Activated gamma-delta T cell treated with anti-CD3 and anti-CD28 coated beads, Interleukin-2, amount 50 U/mL, for 16 hours (primary cell): ENCODE results near the gene CAMKV.
"Not testable (repeated sequence)": the region's sequence is repeated elsewhere in the genome, so short reads cannot be mapped to it uniquely, and the experiment has no call there.

Experiments used
- DNase-seq: peaks from one replicate; pipeline ENCODE4 v3.0.0-alpha.2; 2020; ENCODE audit warnings: low read depth

Gene CAMKV

GRCh38 chr3:49869525-49870126 is at the start of gene CAMKV:
CAMKV (minus strand) TSS chr3:49869906; CDS start chr3:49862388, 7,518 bp downstream.
- DNase-seq, result no peak

GRCh38 chr3:49917806-49918590 is 48.3 kb upstream of the CAMKV start:
- not testable (repeated sequence) for DNase-seq

DNA sequence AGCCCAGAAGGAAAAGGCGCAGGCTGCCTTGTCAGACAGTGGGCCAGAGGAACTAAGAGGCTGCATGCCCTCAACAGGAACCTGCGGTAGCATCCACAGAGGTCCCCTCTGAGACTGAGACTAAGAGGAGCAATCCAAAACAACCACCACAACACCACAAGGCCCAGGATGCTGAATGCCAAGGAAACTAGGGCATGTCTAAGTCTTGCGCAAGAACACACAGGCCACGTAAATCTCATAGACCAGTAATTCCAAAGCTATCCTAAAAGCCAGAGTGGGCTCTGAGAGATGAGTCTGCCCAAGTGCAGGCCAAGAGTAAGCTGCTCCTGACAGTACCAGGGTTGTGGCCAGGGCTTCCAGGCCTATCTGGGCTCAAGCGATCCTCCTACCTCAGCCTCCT is 47.0 kb upstream of the CAMKV start:
- no peak for DNase-seq

DNA sequence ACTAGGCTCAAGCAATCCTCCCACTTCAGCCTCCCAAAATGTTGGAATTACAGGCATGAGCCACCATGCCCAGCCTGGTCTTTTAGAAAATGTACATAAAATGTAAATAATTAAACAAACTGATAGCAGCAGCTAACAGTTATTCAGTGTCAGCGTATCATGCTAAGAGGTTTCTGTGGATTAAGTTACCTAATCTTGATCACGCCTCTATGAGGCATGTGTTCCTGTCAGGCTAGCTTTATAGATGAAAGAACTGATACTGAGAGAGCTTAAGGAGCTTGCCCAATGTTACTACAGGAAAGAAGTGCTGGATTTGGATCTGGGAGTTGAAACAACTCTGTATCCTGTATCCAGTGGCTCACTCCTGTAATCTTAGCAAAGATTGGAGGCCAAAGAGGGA is 45.2 kb upstream of the CAMKV start:
- no peak for DNase-seq

GRCh38 chr3:49912881-49913281 is 43.2 kb upstream of the CAMKV start:
- DNase-seq, result no peak

GRCh38 chr3:49911611-49912010 is 41.9 kb upstream of the CAMKV start:
- DNase-seq, result no peak

DNA sequence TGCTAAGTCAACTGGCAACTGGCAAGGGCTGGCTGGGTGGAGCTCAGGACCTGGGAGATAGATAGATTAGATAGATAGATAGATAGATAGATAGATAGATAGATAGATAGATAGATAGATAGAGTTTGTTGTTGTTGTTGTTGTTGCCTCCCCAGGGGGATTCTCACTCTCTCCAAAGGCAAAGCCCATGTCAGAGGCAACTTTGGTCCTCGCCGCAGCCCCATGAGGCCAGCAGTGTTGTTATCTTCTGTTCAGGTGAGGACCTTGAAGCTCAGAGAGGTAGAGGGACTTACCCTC is 41.4 kb upstream of the CAMKV start:
- no peak for DNase-seq

DNA sequence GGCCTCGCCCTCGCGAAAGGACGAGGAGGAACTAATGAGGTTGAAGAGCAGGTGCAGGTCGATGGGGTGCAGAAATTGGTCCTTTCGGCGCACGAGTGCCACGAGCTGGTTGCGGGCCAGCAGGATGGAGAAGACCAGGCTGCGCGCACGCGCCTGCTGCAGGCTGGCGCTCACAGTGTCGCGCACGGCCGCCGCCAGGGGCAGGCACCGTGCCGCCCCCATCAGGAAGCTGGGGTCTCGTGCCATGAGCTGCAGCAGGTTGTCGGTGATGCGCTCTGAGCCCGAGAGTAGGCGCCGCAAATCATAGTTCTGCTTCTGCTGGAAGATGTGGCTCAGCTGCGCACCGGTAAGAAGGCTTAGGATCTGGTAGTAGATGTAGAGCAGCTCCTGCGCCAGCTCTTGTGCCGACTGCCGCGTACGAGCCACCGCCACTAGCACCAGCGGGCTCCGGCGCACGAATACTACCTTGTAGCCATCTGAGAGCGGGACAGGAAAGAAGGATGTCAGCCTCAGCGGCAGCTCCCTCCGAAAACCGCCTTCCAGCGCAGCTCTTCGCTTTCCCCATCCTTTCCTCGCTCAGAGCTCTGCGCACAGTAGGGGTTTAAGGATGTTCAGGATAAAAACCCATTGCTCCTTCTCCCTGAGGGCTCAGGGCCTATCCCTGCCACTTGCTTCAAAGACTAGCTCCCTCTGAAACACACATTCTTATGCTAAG is 40.9 kb upstream of the CAMKV start:
- DNase-seq, result no peak

DNA sequence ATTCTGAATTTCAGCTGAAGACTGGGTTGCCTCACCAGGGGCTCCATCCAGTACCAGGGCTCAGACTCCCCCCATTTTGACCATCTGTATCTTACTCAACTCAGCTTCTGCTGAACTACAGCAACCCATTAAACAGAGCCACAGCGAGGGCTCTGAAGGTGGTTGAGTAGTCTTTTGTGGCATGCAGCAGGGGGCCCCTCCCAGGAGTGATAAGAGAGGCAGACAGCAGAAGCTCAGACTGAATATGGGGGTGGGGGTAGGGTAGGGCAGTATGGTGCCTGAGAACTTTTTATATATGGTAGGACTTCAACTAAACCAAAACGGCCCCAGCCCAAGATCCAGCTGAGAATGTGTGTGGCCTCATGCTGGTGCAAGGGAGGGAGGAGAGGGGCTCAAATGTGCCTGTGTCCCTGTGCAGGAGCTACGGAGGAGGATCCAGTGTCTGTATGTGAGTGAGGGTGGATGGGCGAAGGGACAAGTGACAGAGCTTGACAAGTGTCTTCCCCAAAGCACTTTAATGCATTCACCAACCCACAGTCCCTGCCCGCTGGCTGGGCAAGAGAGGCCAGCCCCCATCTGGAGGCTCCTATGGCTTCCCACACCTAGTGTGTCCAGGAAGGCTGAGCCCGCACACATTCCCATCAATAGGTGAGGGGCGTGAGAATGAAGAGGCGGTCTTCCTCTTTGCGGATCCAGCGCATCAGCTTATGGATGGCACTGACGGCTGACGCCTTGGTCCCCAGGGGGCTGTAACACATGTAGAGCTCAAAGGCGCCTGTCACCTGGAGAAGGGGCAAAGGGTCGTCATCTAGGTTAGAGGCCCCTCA is 38.9 kb upstream of the CAMKV start:
- no peak for DNase-seq

- peak; percentile 21 for DNase-seq
These were observed 36.5 kb upstream of the CAMKV start for GRCh38 chr3:49906073-49906743.

- DNase-seq, result not testable (repeated sequence)
These were observed 34.7 kb upstream of the CAMKV start for GRCh38 chr3:49904448-49904847.

DNA sequence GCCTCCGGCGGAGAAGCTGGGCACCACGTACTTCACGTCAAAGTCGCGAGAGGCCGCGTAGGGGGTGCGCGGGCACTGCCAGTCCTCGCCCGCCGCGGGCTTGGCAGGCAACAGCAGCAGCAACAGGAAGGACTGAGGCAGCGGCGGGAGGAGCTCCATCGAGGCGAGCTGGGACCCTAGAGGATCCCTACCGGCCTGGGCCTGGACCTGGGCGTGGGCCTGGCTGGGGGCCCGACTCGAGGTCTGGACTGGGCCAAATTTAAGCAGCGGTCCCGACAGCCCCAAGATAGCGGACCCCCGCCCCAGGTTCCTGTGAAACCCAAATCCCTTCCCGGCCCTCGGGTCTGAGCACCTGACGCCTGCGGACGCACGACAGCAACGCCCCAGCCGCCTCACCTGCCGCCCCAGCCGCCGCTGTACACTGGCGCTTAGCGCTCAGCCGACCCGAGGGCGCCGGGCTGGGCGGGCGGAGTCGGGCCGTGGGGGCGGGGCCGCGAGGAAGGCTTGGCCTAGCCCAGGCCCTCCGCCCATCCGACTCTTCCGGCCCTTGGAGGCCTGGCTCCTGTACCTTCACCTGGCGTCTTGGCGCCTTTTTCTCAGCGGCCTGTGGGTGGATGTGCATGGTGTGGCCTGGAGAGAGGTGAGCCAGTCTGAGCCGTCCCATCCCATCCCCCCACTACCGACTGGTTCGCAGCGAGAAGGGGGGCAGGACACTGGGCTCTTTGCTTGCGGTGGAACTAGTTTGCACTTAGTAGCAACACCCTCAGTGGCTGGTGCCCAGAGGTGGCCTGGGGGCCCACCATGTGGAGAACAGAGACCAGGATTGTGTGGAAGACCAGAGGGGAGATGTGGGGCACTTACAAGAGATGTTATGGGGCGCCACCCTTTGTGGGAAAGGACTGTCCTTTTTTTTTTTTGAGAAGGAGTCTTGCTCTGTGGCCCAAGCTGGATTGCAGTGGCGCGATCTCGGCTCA is 34.0 kb upstream of the CAMKV start, which contains the start of gene MST1R:
MST1R (minus strand) TSS at position 423 of the 974 bp plus-strand sequence; CDS start at position 159, 264 bp downstream.
- peak; percentile 74 for DNase-seq

- no peak for DNase-seq
These were observed 33.0 kb upstream of the CAMKV start for GRCh38 chr3:49902511-49903345.

- DNase-seq, result no peak
These were observed 31.9 kb upstream of the CAMKV start for GRCh38 chr3:49901366-49902339.

GRCh38 chr3:49900491-49901153 is 30.9 kb upstream of the CAMKV start:
- no peak for DNase-seq

GRCh38 chr3:49899815-49900214 is 30.1 kb upstream of the CAMKV start:
- DNase-seq, result no peak

- no peak for DNase-seq
These were observed 29.3 kb upstream of the CAMKV start for GRCh38 chr3:49898991-49899390.

DNA sequence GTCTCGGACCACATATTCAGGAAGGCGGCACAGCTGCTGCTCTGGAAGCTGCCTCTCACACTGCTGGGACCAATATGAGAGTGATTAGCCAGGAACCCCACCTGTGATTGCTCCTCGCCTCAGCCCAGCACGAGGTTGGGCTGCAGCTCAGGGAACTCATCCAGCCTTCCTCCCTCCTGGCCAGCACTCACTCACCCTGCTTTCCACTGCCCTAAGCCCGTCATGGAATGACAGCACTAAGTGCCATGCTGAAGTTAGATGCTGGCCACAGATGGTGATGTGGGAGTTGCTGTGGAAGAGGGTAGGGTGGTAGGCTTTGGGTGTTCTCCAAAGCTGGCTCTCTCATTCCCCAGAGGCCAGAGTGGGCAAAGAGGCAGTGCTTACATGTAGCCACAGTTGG is 26.6 kb upstream of the CAMKV start:
- DNase-seq, result no peak
